ENCODE results near the gene TEX264. TPM values are rescaled to one million over a fixed set of nuclear protein-coding genes. Genes with fewer than 3 reads are reported as not detected.

Gene TEX264
- total RNA-seq, 1 experiment from 2014 or later: 11.8 TPM

DNA sequence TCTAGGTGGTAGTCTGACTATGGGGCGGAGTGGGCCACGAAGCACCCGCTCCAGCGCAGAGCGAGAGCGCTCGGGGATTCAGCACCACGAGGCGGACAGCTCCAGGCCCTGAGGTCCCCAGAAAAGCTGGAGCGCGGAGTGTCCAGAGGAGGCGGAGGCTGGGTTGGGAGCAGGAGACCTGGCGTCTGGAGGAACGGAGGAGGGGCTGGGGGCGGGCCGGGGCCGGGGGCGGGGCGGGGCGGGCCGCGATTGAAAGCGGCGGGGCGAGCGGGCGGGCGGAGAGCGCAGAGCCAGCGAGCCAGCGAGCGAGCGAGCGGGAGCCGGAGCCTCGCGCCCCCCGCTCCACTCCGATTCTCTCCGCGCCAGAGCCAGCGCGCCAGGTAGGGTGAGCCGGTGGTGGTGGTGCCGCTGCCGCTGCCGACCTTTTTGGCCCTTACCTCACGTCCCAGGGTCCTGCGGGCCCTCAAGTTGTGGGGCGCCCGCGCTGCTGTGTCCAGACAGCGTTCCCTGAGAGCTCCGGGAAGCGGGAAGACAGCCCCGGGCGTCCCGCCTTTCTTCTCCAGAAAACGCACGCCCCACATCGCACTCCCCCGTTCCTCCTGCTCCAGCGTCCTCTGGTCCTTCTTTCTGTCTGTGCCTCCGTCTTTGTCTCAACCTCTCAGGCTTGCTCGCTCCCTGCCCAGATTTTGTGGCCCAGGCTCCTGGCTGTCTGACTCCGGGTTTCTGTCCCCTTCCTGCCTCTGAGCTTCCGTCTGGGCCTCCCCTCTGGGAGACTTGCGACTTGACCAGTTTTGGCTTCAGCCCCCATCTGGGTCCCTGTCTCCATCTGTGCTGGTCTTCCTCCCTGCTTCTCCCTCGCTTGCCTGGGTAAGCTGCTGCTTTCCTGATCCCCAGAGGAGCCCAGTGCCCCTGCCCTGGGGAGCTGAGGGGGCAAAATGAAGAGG is 36.0 kb downstream of the TEX264 start, which contains the start of gene GRM2 (continued):
- TF ChIP-seq, protein P1, sequence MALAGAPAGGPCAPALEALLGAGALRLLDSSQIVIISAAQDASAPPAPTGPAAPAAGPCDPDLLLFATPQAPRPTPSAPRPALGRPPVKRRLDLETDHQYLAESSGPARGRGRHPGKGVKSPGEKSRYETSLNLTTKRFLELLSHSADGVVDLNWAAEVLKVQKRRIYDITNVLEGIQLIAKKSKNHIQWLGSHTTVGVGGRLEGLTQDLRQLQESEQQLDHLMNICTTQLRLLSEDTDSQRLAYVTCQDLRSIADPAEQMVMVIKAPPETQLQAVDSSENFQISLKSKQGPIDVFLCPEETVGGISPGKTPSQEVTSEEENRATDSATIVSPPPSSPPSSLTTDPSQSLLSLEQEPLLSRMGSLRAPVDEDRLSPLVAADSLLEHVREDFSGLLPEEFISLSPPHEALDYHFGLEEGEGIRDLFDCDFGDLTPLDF (CRISPR knock-in tag; IDR thresholded peaks at IDR 0.05): peak; percentile 85; the same call in 1 of the 2 replicates

DNA sequence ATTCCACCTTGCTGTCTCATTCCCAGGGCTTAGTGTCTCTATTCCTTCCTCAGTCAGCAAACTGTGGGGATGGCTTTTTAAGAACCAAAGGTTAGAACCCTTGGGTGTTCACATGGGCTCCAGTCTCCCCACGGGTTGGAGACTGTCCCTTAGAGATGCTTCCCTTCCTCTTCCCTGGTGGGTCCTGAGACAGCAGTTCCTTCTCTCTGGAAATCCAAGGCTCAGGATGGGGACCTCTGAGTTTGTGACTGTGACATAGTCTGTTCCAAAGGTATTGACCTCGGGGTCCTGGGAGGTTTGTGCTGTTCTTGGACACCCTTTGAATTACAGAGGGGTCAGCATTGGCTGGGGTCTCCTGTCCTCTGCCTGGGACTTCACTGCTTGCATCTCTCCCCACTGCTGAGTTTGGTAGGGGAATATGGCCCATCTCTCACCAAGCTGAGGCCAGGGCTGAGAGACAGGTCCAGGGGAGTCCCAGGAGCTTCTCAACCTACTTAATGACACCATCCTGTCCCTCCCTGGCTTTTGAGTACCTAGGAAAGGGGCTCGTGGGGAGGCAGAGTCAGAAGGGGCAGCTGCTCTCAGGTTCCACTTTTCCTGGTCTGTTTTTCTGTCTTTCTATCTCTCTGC is 37.3 kb downstream of the TEX264 start:
- H3K9me3 Mint-ChIP-seq: no peaks in the 10 kb centered on the region
- TF ChIP-seq TP53 (CRISPR knock-in tag; IDR thresholded peaks at IDR 0.05) (no peak), ETV6 (CRISPR knock-in tag; IDR thresholded peaks at IDR 0.05) (no peak), GABPB1 (CRISPR knock-in tag; IDR thresholded peaks at IDR 0.05) (no peak), TCF7 (CRISPR knock-in tag; IDR thresholded peaks at IDR 0.05; ENCODE audit: low read depth) (no peak), FOXK1 (CRISPR knock-in tag; IDR thresholded peaks at IDR 0.05) (no peak), CBFB (CRISPR knock-in tag; IDR thresholded peaks at IDR 0.05; ENCODE audit: low read depth) (no peak), IRF2 (CRISPR knock-in tag; IDR thresholded peaks at IDR 0.05; ENCODE audit: borderline replicate concordance, low read depth) (no peak), MYBL2 (CRISPR knock-in tag; IDR thresholded peaks at IDR 0.05) (no peak)
- TF ChIP-seq, protein P2, sequence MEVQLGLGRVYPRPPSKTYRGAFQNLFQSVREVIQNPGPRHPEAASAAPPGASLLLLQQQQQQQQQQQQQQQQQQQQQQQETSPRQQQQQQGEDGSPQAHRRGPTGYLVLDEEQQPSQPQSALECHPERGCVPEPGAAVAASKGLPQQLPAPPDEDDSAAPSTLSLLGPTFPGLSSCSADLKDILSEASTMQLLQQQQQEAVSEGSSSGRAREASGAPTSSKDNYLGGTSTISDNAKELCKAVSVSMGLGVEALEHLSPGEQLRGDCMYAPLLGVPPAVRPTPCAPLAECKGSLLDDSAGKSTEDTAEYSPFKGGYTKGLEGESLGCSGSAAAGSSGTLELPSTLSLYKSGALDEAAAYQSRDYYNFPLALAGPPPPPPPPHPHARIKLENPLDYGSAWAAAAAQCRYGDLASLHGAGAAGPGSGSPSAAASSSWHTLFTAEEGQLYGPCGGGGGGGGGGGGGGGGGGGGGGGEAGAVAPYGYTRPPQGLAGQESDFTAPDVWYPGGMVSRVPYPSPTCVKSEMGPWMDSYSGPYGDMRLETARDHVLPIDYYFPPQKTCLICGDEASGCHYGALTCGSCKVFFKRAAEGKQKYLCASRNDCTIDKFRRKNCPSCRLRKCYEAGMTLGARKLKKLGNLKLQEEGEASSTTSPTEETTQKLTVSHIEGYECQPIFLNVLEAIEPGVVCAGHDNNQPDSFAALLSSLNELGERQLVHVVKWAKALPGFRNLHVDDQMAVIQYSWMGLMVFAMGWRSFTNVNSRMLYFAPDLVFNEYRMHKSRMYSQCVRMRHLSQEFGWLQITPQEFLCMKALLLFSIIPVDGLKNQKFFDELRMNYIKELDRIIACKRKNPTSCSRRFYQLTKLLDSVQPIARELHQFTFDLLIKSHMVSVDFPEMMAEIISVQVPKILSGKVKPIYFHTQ (CRISPR knock-in tag; IDR thresholded peaks at IDR 0.05): no peak
- TF ChIP-seq, protein P3, sequence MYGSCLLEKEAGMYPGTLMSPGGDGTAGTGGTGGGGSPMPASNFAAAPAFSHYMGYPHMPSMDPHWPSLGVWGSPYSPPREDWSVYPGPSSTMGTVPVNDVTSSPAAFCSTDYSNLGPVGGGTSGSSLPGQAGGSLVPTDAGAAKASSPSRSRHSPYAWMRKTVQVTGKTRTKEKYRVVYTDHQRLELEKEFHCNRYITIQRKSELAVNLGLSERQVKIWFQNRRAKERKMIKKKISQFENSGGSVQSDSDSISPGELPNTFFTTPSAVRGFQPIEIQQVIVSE (CRISPR knock-in tag; IDR thresholded peaks at IDR 0.05; ENCODE audit: borderline replicate concordance): no peak
- peak overlapping the region; percentile 92 for H3K4me3 Mint-ChIP-seq
- CTCF ChIA-PET: interaction anchor here (1.5 to 9.3 kb wide), 4 partner anchors 11 to 274 kb away, joined by 3 to 139 read pairs (median 20); no protein-coding TSS in a partner anchor
- DNase-seq (ENCODE audit: low spot score) (peak; percentile 3), ATAC-seq (no peak)
- peaks cover 28% of the 10 kb centered on the region for H3K27me3 Mint-ChIP-seq (ENCODE audit: low read depth)
- peaks cover 24% of the 10 kb centered on the region for H3K4me1 Mint-ChIP-seq
- POLR2A ChIA-PET: no interaction called here
- no peaks in the 10 kb centered on the region for H3K36me3 Mint-ChIP-seq
- H3K27ac Mint-ChIP-seq: no peak overlapping the region

DNA sequence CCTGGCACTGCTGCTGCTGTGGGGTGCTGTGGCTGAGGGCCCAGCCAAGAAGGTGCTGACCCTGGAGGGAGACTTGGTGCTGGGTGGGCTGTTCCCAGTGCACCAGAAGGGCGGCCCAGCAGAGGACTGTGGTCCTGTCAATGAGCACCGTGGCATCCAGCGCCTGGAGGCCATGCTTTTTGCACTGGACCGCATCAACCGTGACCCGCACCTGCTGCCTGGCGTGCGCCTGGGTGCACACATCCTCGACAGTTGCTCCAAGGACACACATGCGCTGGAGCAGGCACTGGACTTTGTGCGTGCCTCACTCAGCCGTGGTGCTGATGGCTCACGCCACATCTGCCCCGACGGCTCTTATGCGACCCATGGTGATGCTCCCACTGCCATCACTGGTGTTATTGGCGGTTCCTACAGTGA is 38.0 kb downstream of the TEX264 start:
- ChIA-PET CTCF (interaction anchor here (3.7 to 9.3 kb wide), 3 partner anchors 10 to 111 kb away, joined by 27 to 139 read pairs (median 41); no protein-coding TSS in a partner anchor), POLR2A (no interaction called here)
- Mint-ChIP-seq H3K36me3 (no peaks in the 10 kb centered on the region), H3K4me1 (peaks cover 19% of the 10 kb centered on the region), H3K27ac (no peak overlapping the region), H3K4me3 (no peak overlapping the region), H3K9me3 (no peaks in the 10 kb centered on the region), H3K27me3 (ENCODE audit: low read depth) (peaks cover 28% of the 10 kb centered on the region)
- ATAC-seq (no peak), DNase-seq (ENCODE audit: low spot score) (peak; percentile 9)
- TF ChIP-seq, protein P4, sequence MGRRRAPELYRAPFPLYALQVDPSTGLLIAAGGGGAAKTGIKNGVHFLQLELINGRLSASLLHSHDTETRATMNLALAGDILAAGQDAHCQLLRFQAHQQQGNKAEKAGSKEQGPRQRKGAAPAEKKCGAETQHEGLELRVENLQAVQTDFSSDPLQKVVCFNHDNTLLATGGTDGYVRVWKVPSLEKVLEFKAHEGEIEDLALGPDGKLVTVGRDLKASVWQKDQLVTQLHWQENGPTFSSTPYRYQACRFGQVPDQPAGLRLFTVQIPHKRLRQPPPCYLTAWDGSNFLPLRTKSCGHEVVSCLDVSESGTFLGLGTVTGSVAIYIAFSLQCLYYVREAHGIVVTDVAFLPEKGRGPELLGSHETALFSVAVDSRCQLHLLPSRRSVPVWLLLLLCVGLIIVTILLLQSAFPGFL (CRISPR knock-in tag; IDR thresholded peaks at IDR 0.05; ENCODE audit: borderline replicate concordance): no peak
- no peak for TF ChIP-seq TEAD4 (CRISPR knock-in tag; IDR thresholded peaks at IDR 0.05)
- TF ChIP-seq, protein P5, sequence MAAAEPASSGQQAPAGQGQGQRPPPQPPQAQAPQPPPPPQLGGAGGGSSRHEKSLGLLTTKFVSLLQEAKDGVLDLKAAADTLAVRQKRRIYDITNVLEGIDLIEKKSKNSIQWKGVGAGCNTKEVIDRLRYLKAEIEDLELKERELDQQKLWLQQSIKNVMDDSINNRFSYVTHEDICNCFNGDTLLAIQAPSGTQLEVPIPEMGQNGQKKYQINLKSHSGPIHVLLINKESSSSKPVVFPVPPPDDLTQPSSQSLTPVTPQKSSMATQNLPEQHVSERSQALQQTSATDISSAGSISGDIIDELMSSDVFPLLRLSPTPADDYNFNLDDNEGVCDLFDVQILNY (CRISPR knock-in tag; IDR thresholded peaks at IDR 0.05): no peak
- TF ChIP-seq, protein P6, sequence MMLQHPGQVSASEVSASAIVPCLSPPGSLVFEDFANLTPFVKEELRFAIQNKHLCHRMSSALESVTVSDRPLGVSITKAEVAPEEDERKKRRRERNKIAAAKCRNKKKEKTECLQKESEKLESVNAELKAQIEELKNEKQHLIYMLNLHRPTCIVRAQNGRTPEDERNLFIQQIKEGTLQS (CRISPR knock-in tag; conservative IDR thresholded peaks at IDR 0.05): no peak
- TF ChIP-seq, protein P7, sequence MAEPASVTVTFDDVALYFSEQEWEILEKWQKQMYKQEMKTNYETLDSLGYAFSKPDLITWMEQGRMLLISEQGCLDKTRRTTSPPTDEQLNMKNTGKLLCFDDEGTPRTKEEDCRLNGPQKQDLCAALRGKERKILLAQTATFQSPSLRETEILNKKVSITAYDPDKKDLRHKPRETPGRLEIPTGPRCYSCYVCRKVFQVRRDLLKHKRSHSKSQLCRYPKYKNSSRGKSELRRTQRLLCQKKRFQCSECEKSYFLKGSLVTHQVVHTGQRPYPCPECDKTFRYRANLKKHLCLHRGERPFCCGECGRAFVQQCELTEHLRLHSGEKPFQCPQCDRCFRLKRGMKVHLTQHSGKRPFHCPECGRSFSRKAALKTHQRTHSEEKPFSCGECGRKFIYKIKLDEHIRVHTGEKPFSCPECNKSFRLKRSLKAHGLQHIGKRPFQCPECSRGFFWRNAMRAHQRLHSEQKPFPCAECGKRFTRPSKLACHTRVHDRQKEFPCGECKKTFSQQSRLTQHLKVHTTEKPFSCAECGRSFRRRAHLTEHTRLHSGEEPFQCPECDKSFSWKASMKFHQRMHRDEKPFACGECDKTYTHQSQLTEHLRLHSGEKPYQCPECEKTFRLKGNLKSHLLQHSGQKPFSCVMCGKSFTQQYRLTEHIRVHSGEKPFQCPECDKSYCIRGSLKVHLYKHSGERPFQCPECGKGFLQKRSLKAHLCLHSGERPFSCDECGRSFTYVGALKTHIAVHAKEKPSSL (CRISPR knock-in tag; conservative IDR thresholded peaks at IDR 0.05): no peak
- TF ChIP-seq NFYB (CRISPR knock-in tag; conservative IDR thresholded peaks at IDR 0.05; ENCODE audit: low read depth): no peak
- no peak for TF ChIP-seq ZNF396 (CRISPR knock-in tag; IDR thresholded peaks at IDR 0.05; ENCODE audit: borderline replicate concordance)
- TF ChIP-seq OVOL2 (CRISPR knock-in tag; IDR thresholded peaks at IDR 0.05; ENCODE audit: borderline replicate concordance): no peak
- TF ChIP-seq SMAD3 (CRISPR knock-in tag; IDR thresholded peaks at IDR 0.05; ENCODE audit: borderline replicate concordance): no peak

Measured in WTC11 (cell line).